ENCODE data around the gene ACOT4.
A peak's percentile ranks its signal among the peaks of the same experiment; 100 is the strongest.
"Not testable (repeated sequence)": the region's sequence is repeated elsewhere in the genome, so short reads cannot be mapped to it uniquely, and the experiment has no call there.

The ACOT4 gene

GRCh38 chr14:73634011-73634833 is 42.5 kb downstream of the ACOT4 start:
- no peak for DNase-seq

- not testable (repeated sequence) for DNase-seq
Measured at GRCh38 chr14:73636355-73636754, 44.7 kb downstream of the ACOT4 start.

GRCh38 chr14:73637830-73638229 is 46.2 kb downstream of the ACOT4 start:
- no peak for DNase-seq

GRCh38 chr14:73640796-73641365 is 49.2 kb downstream of the ACOT4 start:
- no peak for DNase-seq

GRCh38 chr14:73644531-73645247 is 53.0 kb downstream of the ACOT4 start, which contains the start of gene DNAL1:
Gene DNAL1, plus strand, starts transcription at chr14:73644986. Its CDS starts 54 bp downstream, at chr14:73645040.
- peak; percentile 97 for DNase-seq

GRCh38 chr14:73645248-73645610 is 53.6 kb downstream of the ACOT4 start:
- no peak for DNase-seq
